ENCODE results near the gene STARD8. TPM values are rescaled to one million over a fixed set of nuclear protein-coding genes. Genes with fewer than 3 reads are reported as not detected.
"Not testable (repeated sequence)": the region's sequence is repeated elsewhere in the genome, so short reads cannot be mapped to it uniquely, and the experiment has no call there.

The STARD8 gene
- total and polyA plus RNA-seq, 2 donors (not counting 3 experiments of a cell fraction or from before 2014, with no cell fraction given) = 6.8 to 14.8 TPM

DNA sequence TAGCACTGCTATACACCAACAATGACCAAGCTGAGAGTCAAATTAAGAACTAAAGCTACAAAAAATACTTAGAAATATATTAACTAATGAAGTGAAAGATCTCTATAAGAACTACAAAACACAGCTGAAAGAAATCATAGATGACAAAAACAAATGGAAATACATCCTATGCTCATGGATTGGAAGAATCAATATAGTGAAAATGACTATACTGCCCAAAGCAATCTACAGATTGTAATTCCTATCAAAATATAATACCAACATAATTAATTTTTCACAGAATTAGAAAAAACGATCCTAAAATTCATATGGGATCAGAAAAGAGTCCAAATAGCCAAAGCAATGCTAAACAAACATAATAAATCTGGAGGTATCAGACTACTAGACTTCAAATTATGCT lies 87.8 kb downstream of the STARD8 start:
- TF ChIP-seq, protein P1, sequence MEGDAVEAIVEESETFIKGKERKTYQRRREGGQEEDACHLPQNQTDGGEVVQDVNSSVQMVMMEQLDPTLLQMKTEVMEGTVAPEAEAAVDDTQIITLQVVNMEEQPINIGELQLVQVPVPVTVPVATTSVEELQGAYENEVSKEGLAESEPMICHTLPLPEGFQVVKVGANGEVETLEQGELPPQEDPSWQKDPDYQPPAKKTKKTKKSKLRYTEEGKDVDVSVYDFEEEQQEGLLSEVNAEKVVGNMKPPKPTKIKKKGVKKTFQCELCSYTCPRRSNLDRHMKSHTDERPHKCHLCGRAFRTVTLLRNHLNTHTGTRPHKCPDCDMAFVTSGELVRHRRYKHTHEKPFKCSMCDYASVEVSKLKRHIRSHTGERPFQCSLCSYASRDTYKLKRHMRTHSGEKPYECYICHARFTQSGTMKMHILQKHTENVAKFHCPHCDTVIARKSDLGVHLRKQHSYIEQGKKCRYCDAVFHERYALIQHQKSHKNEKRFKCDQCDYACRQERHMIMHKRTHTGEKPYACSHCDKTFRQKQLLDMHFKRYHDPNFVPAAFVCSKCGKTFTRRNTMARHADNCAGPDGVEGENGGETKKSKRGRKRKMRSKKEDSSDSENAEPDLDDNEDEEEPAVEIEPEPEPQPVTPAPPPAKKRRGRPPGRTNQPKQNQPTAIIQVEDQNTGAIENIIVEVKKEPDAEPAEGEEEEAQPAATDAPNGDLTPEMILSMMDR (IDR thresholded peaks at IDR 0.05; ENCODE audit: extremely low read depth in 1 of 2, insufficient read depth in 1 of 2, low read depth in 1 of 2, low read length in 2 of 2) = no peak
- TF ChIP-seq POLR2A (IDR thresholded peaks at IDR 0.05; ENCODE audit: low read depth, low read length) (no peak), JUN (IDR thresholded peaks at IDR 0.05; ENCODE audit: borderline replicate concordance, insufficient read depth, insufficient read length, low read depth) (no peak)
- no peaks in the 10 kb centered on the region for H3K4me1 ChIP-seq (ENCODE audit: control insufficient read depth, extremely low read depth, insufficient read depth, low read length)
- no peak overlapping the region for H3K9ac ChIP-seq (replicated peaks; ENCODE audit: extremely low read depth, insufficient read depth, low read length)
- FAIRE-seq (no peak), DNase-seq (ENCODE audit: low read depth, low spot score) (no peak)
- H3K27me3 ChIP-seq (ENCODE audit: control insufficient read depth in 2 of 2, insufficient read depth in 2 of 2, low read length in 2 of 2) = no peaks in the 10 kb centered on the region
- dilution Hi-C loops (cut with MboI; ENCODE audit: extremely low pct_ligation_motif_present, low sequenced_read_pairs) (no loop called here), intact Hi-C loops (cut with micrococcal nuclease) (no loop called here)
- no peak overlapping the region for H3K27ac ChIP-seq (ENCODE audit: insufficient read depth, low read depth, low read length)
- H3K9me1 ChIP-seq (replicated peaks; ENCODE audit: control insufficient read depth, extremely low read depth, insufficient read depth, low read length) = no peaks in the 10 kb centered on the region
- no peaks in the 10 kb centered on the region for H3K36me3 ChIP-seq (ENCODE audit: control insufficient read depth in 2 of 2, extremely low read depth in 1 of 2, insufficient read depth in 2 of 2, low read length in 2 of 2)
- H3K79me2 ChIP-seq (ENCODE audit: control insufficient read depth, insufficient read depth, low read length) = no peaks in the 10 kb centered on the region
- no peaks in the 10 kb centered on the region for H3K9me3 ChIP-seq (replicated peaks; ENCODE audit: control insufficient read depth, insufficient read depth, low read length)
- H4K20me1 ChIP-seq (replicated peaks; ENCODE audit: control insufficient read depth, extremely low read depth, insufficient read depth, low read length) = no peaks in the 10 kb centered on the region
- no peak overlapping the region for H3K4me2 ChIP-seq (ENCODE audit: insufficient read depth, low read length)
- BruUV-seq (replicated peaks) = no TSS peak
- no peak overlapping the region for H2AFZ ChIP-seq (ENCODE audit: low read depth, low read length)
- CTCF ChIA-PET = interaction anchor here (2.8 kb wide), 1 partner anchor 487 kb away, joined by 17 read pairs; no protein-coding TSS in a partner anchor
- H3K4me3 ChIP-seq (replicated peaks in 1 of 3; ENCODE audit: insufficient read depth in 1 of 3, low read depth in 1 of 3, low read length in 3 of 3) = no peak overlapping the region
- POLR2A ChIA-PET = no interaction called here

DNA sequence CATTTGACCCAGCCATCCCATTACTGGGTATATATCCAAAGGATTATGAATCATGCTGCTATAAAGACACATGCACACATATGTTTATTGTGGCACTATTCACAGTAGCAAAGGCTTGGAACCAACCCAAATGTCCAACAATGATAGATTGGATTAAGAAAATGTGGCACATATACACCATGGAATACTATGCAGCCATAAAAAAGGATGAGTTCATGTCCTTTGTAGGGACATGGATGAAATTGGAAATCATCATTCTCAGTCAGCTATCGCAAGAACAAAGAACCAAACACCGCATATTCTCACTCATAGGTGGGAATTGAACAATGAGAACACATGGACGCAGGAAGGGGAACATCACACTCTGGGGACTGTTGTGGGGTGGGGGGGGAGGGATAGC lies 94.4 kb downstream of the STARD8 start:
- H3K4me3 ChIP-seq (replicated peaks in 1 of 3; ENCODE audit: insufficient read depth in 1 of 3, low read depth in 1 of 3, low read length in 3 of 3); H3K79me2 ChIP-seq (ENCODE audit: control insufficient read depth, insufficient read depth, low read length); H3K36me3 ChIP-seq (ENCODE audit: control insufficient read depth in 2 of 2, extremely low read depth in 1 of 2, insufficient read depth in 2 of 2, low read length in 2 of 2); DNase-seq (ENCODE audit: low read depth, low spot score); intact Hi-C loops (cut with micrococcal nuclease); H2AFZ ChIP-seq (ENCODE audit: low read depth, low read length); POLR2A ChIA-PET; H3K9me3 ChIP-seq (replicated peaks; ENCODE audit: control insufficient read depth, insufficient read depth, low read length); dilution Hi-C loops (cut with MboI; ENCODE audit: extremely low pct_ligation_motif_present, low sequenced_read_pairs); H3K27me3 ChIP-seq (ENCODE audit: control insufficient read depth in 2 of 2, insufficient read depth in 2 of 2, low read length in 2 of 2); H3K4me2 ChIP-seq (ENCODE audit: insufficient read depth, low read length); FAIRE-seq; H3K9me1 ChIP-seq (replicated peaks; ENCODE audit: control insufficient read depth, extremely low read depth, insufficient read depth, low read length); H3K9ac ChIP-seq (replicated peaks; ENCODE audit: extremely low read depth, insufficient read depth, low read length); H4K20me1 ChIP-seq (replicated peaks; ENCODE audit: control insufficient read depth, extremely low read depth, insufficient read depth, low read length); BruUV-seq (replicated peaks); H3K4me1 ChIP-seq (ENCODE audit: control insufficient read depth, extremely low read depth, insufficient read depth, low read length); H3K27ac ChIP-seq (ENCODE audit: insufficient read depth, low read depth, low read length): not testable (repeated sequence)
- CTCF ChIA-PET = interaction anchor here (2.2 kb wide), 1 partner anchor 9 kb away, joined by 8 read pairs; no protein-coding TSS in a partner anchor
